MCF 10A (cell line): ENCODE measurements around the gene RNF175. TPM values are rescaled to one million over a fixed set of nuclear protein-coding genes. Genes with fewer than 3 reads are reported as not detected.

ENCODE experiments used
- BruUV-seq: library from RNA; stranded (reverse); fragments of 400-500 nt; replicated peaks from 2 replicates; lab custom pipeline; 2021; lab: Mats Ljungman, UMichigan
- CTCF ChIA-PET: fragments of 300-600 bp; sonication (Branson Sonifier 250); formaldehyde crosslinking; extraction: SDS; loops from one replicate; lab custom pipeline; 2021; ENCODE audit warnings: antibody characterized with exemption, inconsistent platforms; lab: Yijun Ruan, JAX
- POLR2A ChIA-PET: fragments of 300-600, 350-650 bp; sonication (Branson Sonifier 250); formaldehyde crosslinking; extraction: SDS; loops from one replicate; lab custom pipeline; 2020; ENCODE audit warnings: antibody characterized with exemption, inconsistent platforms; lab: Yijun Ruan, JAX
- DNase-seq: peaks from one replicate; pipeline ENCODE4 v3.0.0-alpha.2; 2018; ENCODE audit not compliant: unreplicated experiment
- H3K27ac Mint-ChIP-seq: one replicate; pipeline ENCODE4 v1.8.0; 2022; ENCODE audit warnings: mild to moderate bottlenecking, low read depth, mixed read lengths; ENCODE audit not compliant: unreplicated experiment
- H3K27me3 Mint-ChIP-seq: one replicate; pipeline ENCODE4 v1.8.0; 2022; ENCODE audit warnings: mixed read lengths; ENCODE audit not compliant: insufficient read depth, unreplicated experiment
- H3K36me3 Mint-ChIP-seq: one replicate; pipeline ENCODE4 v1.8.0; 2022; ENCODE audit warnings: mild to moderate bottlenecking, moderate library complexity, mixed read lengths; ENCODE audit not compliant: insufficient read depth, unreplicated experiment
- H3K4me1 Mint-ChIP-seq: one replicate; pipeline ENCODE4 v1.8.0; 2022; ENCODE audit warnings: mixed read lengths; ENCODE audit not compliant: insufficient read depth, unreplicated experiment
- H3K4me3 Mint-ChIP-seq: one replicate; pipeline ENCODE4 v1.8.0; 2022; ENCODE audit warnings: mild to moderate bottlenecking, moderate library complexity, mixed read lengths; ENCODE audit not compliant: unreplicated experiment
- H3K9me3 Mint-ChIP-seq: one replicate; pipeline ENCODE4 v1.8.0; 2022; ENCODE audit warnings: mixed read lengths; ENCODE audit not compliant: unreplicated experiment
- CTCF ChIP-seq: fragments of 200-600 bp; IDR thresholded peaks from one replicate; pipeline ENCODE4 v1.8.0; 2022; ENCODE audit warnings: antibody characterized with exemption, mild to moderate bottlenecking; ENCODE audit not compliant: unreplicated experiment
- intact Hi-C: fragments of 100-400 bp; cut with micrococcal nuclease; formaldehyde crosslinking; loops from 2 replicates; pipeline ENCODE4 v1.14.1; 2022
- total RNA-seq: library from RNA; stranded (reverse); gene quantifications from 2 replicates; pipeline ENCODE4 v1.2.3, GENCODE V29; 2022

RNF175 gene
- total RNA-seq, 1 experiment from 2014 or later, result 0.42 TPM

GRCh38 chr4:153790500-153790865, 30.7 kb upstream of the RNF175 start:
- no peaks in the 10 kb centered on the region for H3K27me3 Mint-ChIP-seq

GRCh38 chr4:153789741-153790499, 30.1 kb upstream of the RNF175 start:
- Mint-ChIP-seq H3K4me3 (no peak overlapping the region), H3K27me3 (no peaks in the 10 kb centered on the region), H3K9me3 (no peaks in the 10 kb centered on the region), H3K27ac (no peak overlapping the region), H3K4me1 (no peaks in the 10 kb centered on the region), H3K36me3 (no peaks in the 10 kb centered on the region)
- ChIA-PET CTCF (interaction anchor here (1.0 to 1.5 kb wide), 2 partner anchors 293 to 718 kb away, joined by 3 read pairs; no protein-coding TSS in a partner anchor), POLR2A (no interaction called here)
- TF ChIP-seq CTCF, result no peak
- BruUV-seq, result no TSS peak
- DNase-seq, result no peak
- intact Hi-C loops, result loop anchor here (5.0 kb wide), 1 partner anchor 762 kb away; the partner anchor contains the start of gene PLRG1

More at GRCh38 chr4:153790500-153790865, 30.7 kb upstream of the RNF175 start:
- no peak for TF ChIP-seq CTCF
- no peaks in the 10 kb centered on the region for H3K36me3 Mint-ChIP-seq
- POLR2A ChIA-PET, result interaction anchor here (0.6 kb wide), 1 partner anchor 265 kb away, joined by 3 read pairs; no protein-coding TSS in a partner anchor
- intact Hi-C loops, result no loop called here
- no peak overlapping the region for H3K27ac Mint-ChIP-seq
- no peaks in the 10 kb centered on the region for H3K9me3 Mint-ChIP-seq
- BruUV-seq, result no TSS peak
- no peaks in the 10 kb centered on the region for H3K4me1 Mint-ChIP-seq
- DNase-seq, result no peak
- CTCF ChIA-PET, result interaction anchor here (1.0 to 1.5 kb wide), 3 partner anchors 292 to 717 kb away, joined by 3 read pairs; no protein-coding TSS in a partner anchor
- no peak overlapping the region for H3K4me3 Mint-ChIP-seq

- Mint-ChIP-seq H3K27me3 (no peaks in the 10 kb centered on the region), H3K27ac (no peak within 1 kb of the TSS), H3K4me3 (no peak within 1 kb of the TSS), H3K36me3 (no peaks in the 10 kb centered on the region), H3K9me3 (no peaks in the 10 kb centered on the region), H3K4me1 (no peaks in the 10 kb centered on the region)
- ChIA-PET POLR2A (no interaction called here), CTCF (interaction anchor here (0.6 to 3.5 kb wide), 4 partner anchors 423 to 716 kb away, joined by 3 to 23 read pairs (median 3); no protein-coding TSS in a partner anchor)
- TF ChIP-seq CTCF, result no peak
- no TSS peak for BruUV-seq
- DNase-seq, result no peak
- intact Hi-C loops, result loop anchor here (5.0 kb wide), 1 partner anchor 764 kb away; the partner anchor contains the start of gene PLRG1
Observed at GRCh38 chr4:153788413-153789276, 28.8 kb upstream of the RNF175 start, which contains the start of gene SFRP2. Gene SFRP2, minus strand, starts transcription at chr4:153789083. Its CDS starts 248 bp downstream, at chr4:153788835.
